Hepatocyte (in vitro differentiated cells): ENCODE measurements around the gene TDP2. TPM values are rescaled to one million over a fixed set of nuclear protein-coding genes. Genes with fewer than 3 reads are reported as not detected.

Experiments
- DNase-seq: peaks from one replicate; pipeline ENCODE4 v3.0.0-alpha.2; 2016; ENCODE audit warnings: low spot score
- H2AFZ ChIP-seq: fragments of 200-600 bp; sonication (generic); 2 replicates; pipeline ENCODE4 v1.6.0; 2016; ENCODE audit warnings: antibody characterized with exemption, mild to moderate bottlenecking
- H3K27ac ChIP-seq: fragments of 200-600 bp; sonication (generic); 2 replicates; pipeline ENCODE4 v1.5.1; 2016; ENCODE audit warnings: mild to moderate bottlenecking
- H3K27me3 ChIP-seq: fragments of 200-600 bp; sonication (generic); 2 replicates; pipeline ENCODE4 v1.6.1; 2016
- H3K36me3 ChIP-seq: fragments of 200-600 bp; sonication (generic); replicated peaks from 2 replicates; pipeline ENCODE4 v1.5.1; 2016; ENCODE audit warnings: low read depth; ENCODE audit not compliant: insufficient read depth
- H3K4me1 ChIP-seq: fragments of 200-600 bp; sonication (generic); 2 replicates; pipeline ENCODE4 v1.5.1; 2016; ENCODE audit warnings: mild to moderate bottlenecking, moderate library complexity; ENCODE audit not compliant: insufficient read depth
- H3K4me2 ChIP-seq: fragments of 200-600 bp; sonication (generic); 2 replicates; pipeline ENCODE4 v1.6.0; 2016
- H3K4me3 ChIP-seq: fragments of 200-600 bp; sonication (generic); 2 replicates; pipeline ENCODE4 v1.5.1; 2016; ENCODE audit warnings: mild to moderate bottlenecking
- H3K79me2 ChIP-seq: fragments of 200-600 bp; sonication (generic); 2 replicates; pipeline ENCODE4 v1.6.0; 2017; ENCODE audit warnings: mild to moderate bottlenecking
- H3K9me2 ChIP-seq: fragments of 200-600 bp; sonication (generic); replicated peaks from 2 replicates; pipeline ENCODE4 v1.6.0; 2017; ENCODE audit warnings: mild to moderate bottlenecking; ENCODE audit not compliant: insufficient read depth
- H3K9me3 ChIP-seq: fragments of 200-600 bp; sonication (generic); 2 replicates; pipeline ENCODE4 v1.5.1; 2016; ENCODE audit warnings: low read depth, mild to moderate bottlenecking
- H4K20me1 ChIP-seq: fragments of 200-600 bp; sonication (generic); 2 replicates; pipeline ENCODE4 v1.6.0; 2016; ENCODE audit warnings: mild to moderate bottlenecking; ENCODE audit not compliant: insufficient read depth, poor library complexity, severe bottlenecking
- EZH2 ChIP-seq: fragments of 200-600 bp; sonication (generic); IDR thresholded peaks from 2 replicates; pipeline ENCODE4 v1.6.1; 2016; ENCODE audit warnings: antibody characterized with exemption, mild to moderate bottlenecking, borderline replicate concordance
- EZH2phosphoT487 ChIP-seq: fragments of 200-600 bp; sonication (generic); IDR thresholded peaks from one replicate; pipeline ENCODE4 v1.6.1; 2018; ENCODE audit warnings: antibody characterized with exemption, mild to moderate bottlenecking, low read depth, moderate library complexity; ENCODE audit not compliant: unreplicated experiment, severe bottlenecking
- WGBS: methylation state at CpG from one replicate; pipeline ENCODE4 v1.1.6; 2016; ENCODE audit warnings: low lambda C conversion rate; ENCODE audit errors: missing lambda C conversion rate; 5-methylcytosine and 5-hydroxymethylcytosine counted together
- polyA plus RNA-seq: library from polyadenylated mRNA; unstranded; fragments of >200 nt; fragmentation: Nextera tagmentation; extraction: Ambion mirVana; gene quantifications from 2 replicates; pipeline ENCODE4 v1.2.1, GENCODE V29; 2016
- total RNA-seq: library from RNA; depleted of rRNA; stranded (reverse); fragments of >200 nt; gene quantifications from 2 replicates; pipeline ENCODE4 v1.2.3, GENCODE V29; 2014
- TF ChIP-seq, protein P1 (sequence below): fragments of 200-600 bp; sonication (generic); IDR thresholded peaks from 2 replicates; pipeline ENCODE4 v1.5.1; 2016; ENCODE audit warnings: antibody characterized with exemption, mild to moderate bottlenecking; ENCODE audit not compliant: poor library complexity

Gene TDP2
- total and polyA plus RNA-seq, 2 experiments from 2014 or later: 75.5 to 117 TPM

DNA sequence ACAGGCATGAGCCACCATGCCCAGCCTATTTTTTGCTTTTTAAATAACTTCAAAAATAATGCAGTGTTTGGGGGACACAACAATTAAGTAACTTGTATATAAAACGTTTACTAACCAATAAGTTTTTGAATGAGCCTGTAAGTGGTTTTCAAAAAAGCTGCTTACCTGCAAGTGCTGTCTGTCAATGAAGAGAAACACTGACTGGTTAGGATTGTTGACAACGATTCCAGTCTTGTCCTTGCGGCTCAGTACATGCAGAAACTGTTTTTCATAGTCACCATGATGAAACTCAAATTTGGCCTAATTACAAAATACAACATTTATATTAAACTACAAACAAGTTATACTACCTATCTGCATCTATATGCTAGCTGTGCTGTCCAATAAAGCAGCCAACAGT, 41.9 kb upstream of the TDP2 start:
- TF ChIP-seq EZH2phosphoT487: no peak
- TF ChIP-seq, protein P1, sequence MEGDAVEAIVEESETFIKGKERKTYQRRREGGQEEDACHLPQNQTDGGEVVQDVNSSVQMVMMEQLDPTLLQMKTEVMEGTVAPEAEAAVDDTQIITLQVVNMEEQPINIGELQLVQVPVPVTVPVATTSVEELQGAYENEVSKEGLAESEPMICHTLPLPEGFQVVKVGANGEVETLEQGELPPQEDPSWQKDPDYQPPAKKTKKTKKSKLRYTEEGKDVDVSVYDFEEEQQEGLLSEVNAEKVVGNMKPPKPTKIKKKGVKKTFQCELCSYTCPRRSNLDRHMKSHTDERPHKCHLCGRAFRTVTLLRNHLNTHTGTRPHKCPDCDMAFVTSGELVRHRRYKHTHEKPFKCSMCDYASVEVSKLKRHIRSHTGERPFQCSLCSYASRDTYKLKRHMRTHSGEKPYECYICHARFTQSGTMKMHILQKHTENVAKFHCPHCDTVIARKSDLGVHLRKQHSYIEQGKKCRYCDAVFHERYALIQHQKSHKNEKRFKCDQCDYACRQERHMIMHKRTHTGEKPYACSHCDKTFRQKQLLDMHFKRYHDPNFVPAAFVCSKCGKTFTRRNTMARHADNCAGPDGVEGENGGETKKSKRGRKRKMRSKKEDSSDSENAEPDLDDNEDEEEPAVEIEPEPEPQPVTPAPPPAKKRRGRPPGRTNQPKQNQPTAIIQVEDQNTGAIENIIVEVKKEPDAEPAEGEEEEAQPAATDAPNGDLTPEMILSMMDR: no peak
- no peak for TF ChIP-seq EZH2
- Histone ChIP-seq H4K20me1 (peaks cover 53% of the 10 kb centered on the region), H3K36me3 (peaks cover 7% of the 10 kb centered on the region)

DNA sequence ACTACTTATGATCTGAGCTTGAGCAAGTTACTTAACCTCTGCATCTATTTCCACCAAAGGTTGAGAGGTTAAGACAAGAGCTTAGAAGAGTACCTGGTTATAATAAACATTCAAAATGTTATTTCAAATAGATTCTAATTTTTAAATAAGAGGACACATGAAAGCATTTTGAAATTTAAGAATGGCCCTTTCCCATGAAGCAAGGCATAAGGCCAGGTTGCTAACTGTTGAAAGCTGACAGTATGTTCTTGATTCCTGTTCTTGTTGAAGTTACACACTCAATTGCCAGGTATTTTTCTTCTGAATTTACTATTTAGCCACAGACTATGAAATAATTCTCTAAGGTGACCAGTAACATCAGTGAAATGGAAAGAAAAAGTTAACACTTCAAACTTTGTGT, 37.8 kb upstream of the TDP2 start:
- H3K27me3 ChIP-seq: no peaks in the 10 kb centered on the region
- H2AFZ ChIP-seq: no peak overlapping the region
- peaks cover 12% of the 10 kb centered on the region for H4K20me1 ChIP-seq
- H3K36me3 ChIP-seq: peaks cover 7% of the 10 kb centered on the region
- H3K27ac ChIP-seq: no peak overlapping the region
- H3K79me2 ChIP-seq: peaks cover 6% of the 10 kb centered on the region
- H3K4me2 ChIP-seq: no peak overlapping the region
- H3K4me1 ChIP-seq: no peaks in the 10 kb centered on the region
- no peak overlapping the region for H3K4me3 ChIP-seq
- no peak for TF ChIP-seq EZH2phosphoT487
- TF ChIP-seq EZH2: no peak
- TF ChIP-seq, protein P1: no peak
- no peak for DNase-seq
- no peaks in the 10 kb centered on the region for H3K9me2 ChIP-seq
- H3K9me3 ChIP-seq: no peaks in the 10 kb centered on the region

More for the DNA sequence above, 41.9 kb upstream of the TDP2 start:
- Histone ChIP-seq H3K4me3 (no peak overlapping the region), H3K4me1 (peaks cover 8% of the 10 kb centered on the region), H2AFZ (no peak overlapping the region), H3K27me3 (no peaks in the 10 kb centered on the region), H3K27ac (no peak overlapping the region), H3K4me2 (no peak overlapping the region), H3K9me3 (no peaks in the 10 kb centered on the region), H3K79me2 (peaks cover 47% of the 10 kb centered on the region), H3K9me2 (no peaks in the 10 kb centered on the region)
- no peak for DNase-seq
- WGBS: 89% methylated on average over 3 of the region's 3 CpGs

DNA sequence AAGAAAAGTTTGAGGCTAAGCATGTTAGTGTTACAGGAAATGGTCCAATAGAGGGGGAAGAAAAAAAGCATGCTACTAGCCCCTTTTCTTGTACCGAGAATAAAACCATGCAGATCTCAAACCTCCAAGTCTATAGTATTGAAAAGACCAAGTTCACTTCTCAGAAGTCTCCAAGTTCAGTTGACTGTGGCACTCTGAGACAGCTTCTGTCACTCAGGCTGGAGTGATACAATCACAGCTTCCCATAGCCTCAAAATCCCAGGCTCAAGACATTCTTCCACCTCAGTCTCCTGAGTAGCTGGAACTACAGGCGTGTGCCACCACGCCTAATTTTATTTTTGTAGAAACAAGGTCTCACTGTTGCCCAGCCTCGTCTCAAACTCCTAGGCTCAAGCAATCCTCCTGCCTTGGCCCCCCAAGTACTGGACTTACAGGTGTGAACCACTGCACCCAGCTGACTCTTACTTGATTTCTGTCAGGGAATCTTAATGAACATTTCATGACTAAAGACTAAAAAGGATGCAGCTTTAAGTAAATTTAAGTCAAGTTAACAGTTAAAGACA, 36.1 kb upstream of the TDP2 start:
- no peak overlapping the region for H3K4me2 ChIP-seq
- H3K27me3 ChIP-seq: no peaks in the 10 kb centered on the region
- peaks cover 7% of the 10 kb centered on the region for H3K36me3 ChIP-seq
- no peaks in the 10 kb centered on the region for H3K4me1 ChIP-seq
- 90% methylated on average over 4 of the region's 4 CpGs for WGBS
- H3K4me3 ChIP-seq: no peak overlapping the region
- H3K79me2 ChIP-seq: no peaks in the 10 kb centered on the region
- H3K27ac ChIP-seq: peak overlapping the region; percentile 11
- no peaks in the 10 kb centered on the region for H3K9me3 ChIP-seq
- no peaks in the 10 kb centered on the region for H3K9me2 ChIP-seq
- TF ChIP-seq, protein P1: no peak
- TF ChIP-seq EZH2phosphoT487 (no peak), EZH2 (no peak)
- H2AFZ ChIP-seq: no peak overlapping the region
- H4K20me1 ChIP-seq: peaks cover 5% of the 10 kb centered on the region
- DNase-seq: no peak
